ENCODE measurements around the gene SLC4A9.
"Not testable (repeated sequence)": the region's sequence is repeated elsewhere in the genome, so short reads cannot be mapped to it uniquely, and the experiment has no call there.

The SLC4A9 gene

DNA sequence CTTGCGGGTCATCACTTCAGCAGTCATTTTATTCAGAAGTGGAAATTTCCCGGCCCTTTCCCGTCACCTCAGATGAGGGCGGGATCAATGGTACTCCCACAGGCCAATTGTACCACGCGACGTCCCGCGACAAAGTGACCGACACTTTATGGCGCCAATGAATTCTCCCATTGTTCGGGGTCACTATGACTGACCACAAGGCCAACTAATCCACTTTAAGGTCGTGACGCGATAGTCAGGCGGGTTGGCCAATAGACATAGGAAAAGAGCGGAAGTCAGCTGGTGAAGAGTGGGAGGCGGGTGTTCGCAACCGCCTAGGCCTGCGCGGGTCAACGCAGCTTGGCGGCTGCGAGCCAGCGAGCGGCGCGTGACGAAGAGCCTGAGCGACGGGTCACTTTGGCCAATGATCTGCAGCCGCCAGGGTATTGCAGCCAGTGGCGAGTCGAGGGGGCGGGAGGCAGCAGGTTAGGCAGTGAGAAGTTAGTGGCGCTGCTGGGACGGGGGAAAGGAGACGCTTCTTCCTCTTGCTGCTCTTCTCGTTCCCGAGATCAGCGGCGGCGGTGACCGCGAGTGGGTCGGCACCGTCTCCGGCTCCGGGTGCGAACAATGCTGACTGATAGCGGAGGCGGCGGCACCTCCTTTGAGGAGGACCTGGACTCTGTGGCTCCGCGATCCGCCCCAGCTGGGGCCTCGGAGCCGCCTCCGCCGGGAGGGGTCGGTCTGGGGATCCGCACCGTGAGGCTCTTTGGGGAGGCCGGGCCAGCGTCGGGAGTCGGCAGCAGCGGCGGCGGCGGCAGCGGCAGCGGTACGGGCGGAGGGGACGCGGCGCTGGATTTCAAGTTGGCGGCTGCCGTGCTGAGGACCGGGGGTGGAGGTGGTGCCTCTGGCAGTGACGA, 41.6 kb downstream of the SLC4A9 start, which contains the start of gene ANKHD1:
ANKHD1 (plus strand) TSS at position 472 of the 896 bp plus-strand sequence; CDS start at position 607, 135 bp downstream.
- DNase-seq, result peak; percentile 99

DNA sequence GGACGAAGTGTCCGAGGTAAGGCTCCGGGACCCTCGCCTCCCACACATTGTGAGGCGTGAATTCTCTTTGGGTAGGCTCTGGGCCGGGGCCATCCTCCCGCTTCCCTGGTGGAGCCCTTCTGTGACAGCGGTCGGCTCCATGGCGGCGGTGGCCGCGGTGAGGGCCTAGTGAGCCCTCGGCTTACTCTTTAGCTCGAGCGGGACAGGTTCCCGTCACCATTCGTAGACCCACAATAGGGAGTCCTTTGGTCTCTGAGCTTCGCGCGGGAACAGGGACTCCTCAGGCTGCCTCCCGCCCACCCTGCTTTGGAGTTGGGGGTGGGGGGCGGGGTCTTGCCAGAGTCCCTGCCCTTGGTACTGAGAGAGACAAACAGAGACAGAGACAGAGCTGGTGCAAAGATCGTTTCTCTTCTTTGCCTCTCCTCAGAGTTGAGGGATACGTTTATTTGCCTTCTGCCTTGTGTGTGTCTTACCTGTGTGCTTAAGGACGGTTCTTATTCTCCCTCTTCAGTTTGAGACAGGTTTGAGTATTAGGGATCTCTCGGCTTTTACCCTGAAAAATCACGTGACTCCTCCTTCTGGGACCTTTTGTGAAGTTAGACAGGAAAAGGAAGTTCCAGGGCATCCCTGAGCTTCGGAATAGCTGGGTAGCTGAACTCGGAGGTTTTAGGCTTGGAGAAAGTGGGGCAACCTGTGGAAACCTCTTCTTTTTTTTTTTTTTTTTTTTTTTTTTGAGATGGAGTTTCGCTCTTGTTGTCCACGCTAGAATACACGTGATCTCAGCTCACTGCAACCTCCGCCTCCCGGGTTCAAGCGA, 42.5 kb downstream of the SLC4A9 start:
- DNase-seq, result peak; percentile 49

DNA sequence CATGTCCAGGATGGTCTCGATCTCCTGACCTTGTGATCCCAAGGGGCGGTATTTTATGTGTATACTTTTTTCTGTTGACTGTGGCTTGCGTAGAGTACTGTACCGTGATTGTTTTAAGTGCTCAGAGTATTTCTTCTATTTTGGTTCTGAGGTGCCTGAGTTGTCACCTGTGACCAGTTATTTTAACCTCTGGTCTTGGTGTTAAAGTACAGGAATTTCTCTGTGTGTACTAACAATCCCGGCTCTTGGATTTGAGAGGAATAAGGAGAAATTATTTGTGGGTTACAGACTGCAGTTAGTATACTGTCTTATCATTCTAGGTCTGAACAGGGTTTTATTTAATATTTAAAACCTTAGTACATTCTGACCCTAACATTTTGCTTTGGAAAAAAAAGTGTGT, 43.6 kb downstream of the SLC4A9 start:
- no peak for DNase-seq

DNA sequence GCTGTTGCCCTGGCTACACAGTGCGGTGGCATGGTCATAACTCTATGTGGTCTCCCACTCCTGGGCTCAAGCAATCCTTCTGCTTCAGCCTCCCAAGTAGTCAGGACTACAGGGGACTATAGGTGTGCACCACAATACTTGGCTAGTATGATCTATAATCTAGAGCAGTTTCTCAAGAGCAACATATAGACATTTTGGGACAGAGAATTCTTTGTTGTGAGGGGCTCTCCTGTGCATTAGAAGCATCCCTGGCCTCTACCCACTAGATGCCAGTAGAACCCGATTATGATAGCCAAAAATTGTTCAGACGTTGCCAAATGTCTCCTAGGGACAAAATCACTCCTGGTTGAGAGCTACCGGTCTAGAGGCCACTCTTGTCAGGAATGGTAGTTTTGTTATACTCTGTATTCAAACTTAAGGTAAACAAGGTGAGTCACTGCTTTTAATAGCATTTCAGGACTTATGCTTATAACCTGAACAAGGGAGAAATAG, 48.8 kb downstream of the SLC4A9 start:
- no peak for DNase-seq

DNA sequence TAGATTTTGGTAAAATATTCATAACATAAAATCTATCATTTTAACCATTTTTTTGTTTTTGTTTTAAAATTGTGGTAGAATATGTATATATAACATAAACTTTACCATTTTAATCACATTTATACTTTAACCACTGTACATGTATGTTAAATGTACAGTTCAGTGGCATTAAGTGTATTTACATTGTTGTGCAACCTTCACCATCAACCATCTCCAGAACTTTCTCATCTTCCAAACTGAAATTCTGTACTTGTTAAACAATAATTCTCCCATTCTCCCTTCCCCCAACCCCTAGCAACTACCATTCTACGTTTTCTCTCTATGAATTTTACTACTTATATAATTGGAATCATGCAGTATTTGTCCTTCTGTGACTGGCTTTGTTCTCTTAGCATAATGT, 53.2 kb downstream of the SLC4A9 start:
- no peak for DNase-seq

DNA sequence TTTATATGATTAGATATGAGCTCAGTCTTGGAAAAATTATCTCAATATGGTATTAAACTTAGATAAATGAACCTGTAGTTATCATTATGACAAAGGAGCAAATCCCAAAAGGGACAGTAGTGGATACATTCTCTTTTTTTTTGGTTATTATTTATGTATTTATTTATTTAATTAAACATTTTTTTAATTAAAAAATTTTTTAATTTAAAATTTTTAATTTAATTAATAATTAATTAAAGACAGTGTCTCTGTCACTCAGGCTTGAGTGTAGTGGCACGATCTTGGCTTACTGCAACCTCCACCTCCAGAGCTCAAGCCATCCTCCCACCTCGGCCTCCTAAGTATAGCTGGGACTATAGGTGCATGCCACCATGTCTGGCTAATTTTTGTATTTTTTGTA, 57.2 kb downstream of the SLC4A9 start:
- no peak for DNase-seq

DNA sequence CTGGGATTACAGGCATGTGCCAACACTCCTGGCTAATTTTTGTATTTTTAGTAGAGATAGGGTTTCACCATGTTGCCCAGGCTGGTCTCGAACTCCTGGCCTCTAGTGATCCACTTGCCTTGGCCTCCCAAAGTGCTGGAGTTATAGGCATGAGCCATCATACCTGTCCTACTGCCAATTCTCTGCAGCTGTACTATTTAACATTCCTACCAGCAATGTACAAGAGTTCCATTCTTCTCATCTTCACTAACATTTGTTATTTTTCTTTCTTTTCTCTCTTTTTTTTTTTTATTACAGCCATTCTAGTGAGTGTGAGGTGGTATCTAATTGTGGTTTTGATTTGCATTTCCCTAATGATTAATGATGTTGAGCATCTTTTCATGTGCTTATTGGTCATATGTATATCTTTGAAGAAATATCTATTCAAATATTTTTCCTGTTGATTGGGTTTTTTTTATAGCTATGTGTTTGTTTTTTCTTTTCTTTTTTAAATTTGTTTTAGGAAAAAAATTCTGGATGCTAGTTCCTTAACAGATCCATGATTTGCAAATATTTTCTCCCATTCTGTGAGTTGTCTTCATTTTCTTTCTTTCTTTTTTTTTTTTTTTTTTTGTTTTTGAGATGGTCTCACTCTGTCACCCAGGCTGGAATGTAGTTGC, 59.0 kb downstream of the SLC4A9 start:
- no peak for DNase-seq

DNA sequence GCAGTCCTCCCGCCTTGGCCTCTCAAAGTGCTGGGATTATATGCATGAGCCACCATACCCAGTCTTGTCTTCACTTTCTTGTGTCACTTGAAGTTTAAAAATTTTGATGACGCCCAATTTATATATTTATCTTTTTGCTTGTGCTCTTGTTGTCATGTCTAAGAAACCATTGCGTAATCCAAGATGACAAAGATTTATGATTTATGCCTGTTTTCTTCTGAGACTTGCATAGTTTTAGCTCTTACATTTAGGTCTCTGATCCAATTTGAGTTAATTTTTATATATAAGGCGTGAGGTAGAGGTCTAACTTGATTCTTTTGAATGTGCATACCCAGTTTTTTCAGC, 60.2 kb downstream of the SLC4A9 start:
- no peak for DNase-seq

DNA sequence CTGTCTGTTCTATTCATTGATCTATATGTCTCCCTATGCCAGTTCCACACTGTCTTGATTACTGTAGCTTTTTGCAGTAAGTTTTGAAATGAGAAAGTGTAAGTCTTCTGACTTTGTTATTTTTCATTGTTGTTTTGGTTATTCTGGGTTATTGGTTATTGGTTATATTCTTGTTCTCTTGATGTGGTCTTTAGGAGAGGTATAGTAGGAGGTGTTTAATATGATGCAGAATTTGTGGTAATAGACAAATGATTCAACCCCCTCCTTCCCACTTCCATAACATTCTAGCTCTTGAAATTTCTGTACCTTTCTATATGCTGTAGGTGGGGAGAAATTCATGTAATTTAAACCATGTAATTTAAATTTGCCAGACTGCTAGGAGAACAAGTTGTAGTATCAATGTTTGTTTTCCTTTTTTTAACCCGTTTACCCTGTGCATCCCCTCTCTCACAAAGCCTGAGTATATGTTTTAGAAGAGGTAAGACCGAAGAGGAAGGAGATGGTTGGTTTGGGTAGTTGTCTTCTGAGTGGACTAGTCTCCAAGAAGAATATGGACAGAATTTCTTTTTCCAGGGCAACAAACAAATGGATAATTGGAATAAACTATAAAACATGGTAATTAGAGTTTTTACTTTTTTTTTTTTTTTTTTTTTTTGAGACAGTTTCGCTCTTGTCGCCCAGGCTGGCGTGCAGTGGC, 60.8 kb downstream of the SLC4A9 start:
- DNase-seq, result no peak

DNA sequence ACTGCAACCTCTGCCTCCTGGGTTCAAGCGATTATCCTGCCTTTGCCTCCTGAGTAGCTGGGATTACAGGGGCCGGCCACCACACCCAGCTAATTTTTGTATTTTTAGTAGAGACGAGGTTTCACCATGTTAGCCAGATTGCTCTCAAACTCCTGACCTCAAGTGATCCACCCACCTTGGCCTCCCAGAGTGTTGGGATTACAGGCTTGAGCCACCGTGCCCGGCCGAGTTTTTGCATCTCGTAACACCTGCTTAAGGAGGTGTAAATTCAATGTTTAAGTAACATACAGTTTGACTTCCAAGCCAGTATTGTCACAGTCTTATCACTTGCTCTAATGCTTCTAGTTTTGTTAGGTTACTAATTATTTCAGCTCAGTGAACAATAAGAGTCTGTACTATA, 61.4 kb downstream of the SLC4A9 start:
- DNase-seq, result not testable (repeated sequence)

DNA sequence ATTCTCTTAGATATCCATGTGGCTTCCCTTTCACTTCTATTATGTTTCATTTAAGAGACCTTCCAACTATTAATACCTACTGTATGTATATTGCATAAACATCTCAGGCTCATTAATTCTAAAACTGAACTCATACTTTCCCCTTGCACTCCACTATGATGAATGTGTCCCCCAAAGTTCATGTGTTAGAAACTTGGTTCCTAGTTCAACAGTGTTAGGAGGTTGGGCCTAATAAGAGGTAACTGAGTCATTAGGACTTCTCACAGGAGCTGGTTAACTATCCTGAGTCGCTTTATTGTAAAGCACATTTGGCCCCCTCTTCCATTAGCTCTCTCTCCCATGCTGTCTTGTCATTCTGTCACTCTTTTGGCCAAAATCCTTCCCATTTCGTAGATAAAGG, 63.6 kb downstream of the SLC4A9 start:
- DNase-seq, result no peak

DNA sequence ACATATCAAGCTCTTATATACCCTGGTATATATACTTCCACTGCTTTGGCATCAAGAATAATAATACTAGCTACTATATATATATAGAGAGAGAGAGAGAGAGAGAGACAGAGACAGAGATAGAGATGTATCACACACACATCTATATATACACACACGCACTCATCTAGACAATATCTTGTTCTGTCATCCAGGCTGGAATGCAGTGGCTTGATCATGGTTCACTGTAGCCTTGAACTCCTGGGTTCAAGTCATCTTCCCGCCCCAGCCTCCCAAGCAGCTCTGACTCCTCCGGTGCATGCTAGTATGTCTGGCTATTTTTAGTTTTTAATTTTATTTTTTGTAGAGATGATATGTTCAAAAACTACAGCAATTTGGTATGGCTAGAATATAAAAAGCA, 64.1 kb downstream of the SLC4A9 start:
- no peak for DNase-seq

Data from CD4-positive, alpha-beta T cell treated with Interleukin-12 subunit alpha and Interleukin-12 subunit beta, for 1 hour (primary cell).